ENCODE results near the gene BCL3. TPM values are rescaled to one million over a fixed set of nuclear protein-coding genes. Genes with fewer than 3 reads are reported as not detected.

BCL3 gene
- total RNA-seq, 4 donors from 2014 or later: 26.6 to 88.9 (median 51.4) TPM

- H3K27ac ChIP-seq: no peak overlapping the region
- 79 to 80% methylated on average over 5 of the region's 5 CpGs for WGBS, 2 donors
- H3K36me3 ChIP-seq: no peaks in the 10 kb centered on the region
- peaks cover 10 to 23% (median 14%) of the 10 kb centered on the region in 3 donors for H3K4me1 ChIP-seq
- intact Hi-C loops (cut with DNase I): no loop called here
- TF ChIP-seq CTCF (IDR thresholded peaks at IDR 0.05) (no peak), POLR2A (IDR thresholded peaks at IDR 0.05) (no peak)
- no peaks in the 10 kb centered on the region for H3K27me3 ChIP-seq
- no peak for DNase-seq
- H3K4me3 ChIP-seq: no peak overlapping the region
- no peaks in the 10 kb centered on the region for H3K9me3 ChIP-seq
These were observed 16.9 kb upstream of the BCL3 start for GRCh38 chr19:44731622-44732021.

- Histone ChIP-seq H3K4me1 (peaks cover 11 to 31% (median 16%) of the 10 kb centered on the region in 3 donors), H3K4me3 (no peak overlapping the region), H3K27ac (no peak overlapping the region), H3K9me3 (no peaks in the 10 kb centered on the region), H3K27me3 (no peaks in the 10 kb centered on the region), H3K36me3 (no peaks in the 10 kb centered on the region)
- intact Hi-C loops (cut with DNase I): no loop called here
- TF ChIP-seq CTCF (IDR thresholded peaks at IDR 0.05): no peak
- TF ChIP-seq POLR2A (IDR thresholded peaks at IDR 0.05): no peak
- WGBS, 2 donors: 76 to 85% methylated on average over 10 to 11 of the region's 11 CpGs
- DNase-seq: no peak
These were observed 16.1 kb upstream of the BCL3 start for GRCh38 chr19:44732235-44733014.

- TF ChIP-seq POLR2A (IDR thresholded peaks at IDR 0.05): no peak
- TF ChIP-seq CTCF (IDR thresholded peaks at IDR 0.05): no peak
- H3K9me3 ChIP-seq: no peaks in the 10 kb centered on the region
- no peak for DNase-seq
- 0 to 17% methylated on average over 1 of the region's 1 CpG for WGBS, 2 donors
- no peaks in the 10 kb centered on the region for H3K36me3 ChIP-seq
- peaks cover 25 to 50% (median 26%) of the 10 kb centered on the region in 3 donors for H3K4me1 ChIP-seq
- H3K27me3 ChIP-seq: no peaks in the 10 kb centered on the region
- no peak overlapping the region for H3K4me3 ChIP-seq
- intact Hi-C loops (cut with DNase I): no loop called here
- peak overlapping the region in 2 of 4 donors; percentile 56 to 64 for H3K27ac ChIP-seq
These were observed 14.2 kb upstream of the BCL3 start for GRCh38 chr19:44734357-44734756.

DNA sequence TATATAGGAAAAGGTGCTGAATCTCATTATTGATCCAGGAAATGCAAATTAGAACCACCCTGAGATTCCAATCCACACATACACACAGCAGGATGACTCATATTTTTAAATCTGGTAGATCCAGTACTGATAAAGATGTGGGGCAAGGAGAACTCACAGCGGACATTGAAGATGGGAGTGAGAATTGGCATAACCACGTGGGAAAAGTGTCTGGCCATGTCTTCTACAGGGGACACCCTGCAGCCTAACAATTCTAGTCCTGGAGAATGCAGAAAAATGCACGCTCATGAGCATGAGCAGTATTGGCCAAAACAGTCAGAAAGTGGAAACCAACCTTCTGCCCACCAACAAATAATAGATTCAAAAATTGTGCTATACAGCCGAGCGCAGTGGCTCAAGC, 13.5 kb upstream of the BCL3 start:
- intact Hi-C loops (cut with DNase I): no loop called here
- no peaks in the 10 kb centered on the region for H3K36me3 ChIP-seq
- H3K9me3 ChIP-seq: no peaks in the 10 kb centered on the region
- DNase-seq: no peak
- no peaks in the 10 kb centered on the region for H3K27me3 ChIP-seq
- peaks cover 26 to 57% (median 28%) of the 10 kb centered on the region in 3 donors for H3K4me1 ChIP-seq
- TF ChIP-seq CTCF (IDR thresholded peaks at IDR 0.05) (no peak), POLR2A (IDR thresholded peaks at IDR 0.05) (no peak)
- H3K4me3 ChIP-seq: no peak overlapping the region
- H3K27ac ChIP-seq: peak overlapping the region in 2 of 4 donors; percentile 56 to 64
- 50 to 58% methylated on average over 5 of the region's 5 CpGs for WGBS, 2 donors

GRCh38 chr19:44737238-44738071, 11.1 kb upstream of the BCL3 start:
- H3K9me3 ChIP-seq: no peaks in the 10 kb centered on the region
- intact Hi-C loops (cut with DNase I): no loop called here
- TF ChIP-seq CTCF (IDR thresholded peaks at IDR 0.05): no peak
- no peak for TF ChIP-seq POLR2A (IDR thresholded peaks at IDR 0.05)
- H3K27me3 ChIP-seq: no peaks in the 10 kb centered on the region
- no peak for DNase-seq
- no peaks in the 10 kb centered on the region for H3K36me3 ChIP-seq
- no peak overlapping the region for H3K4me3 ChIP-seq
- H3K4me1 ChIP-seq: peaks cover 42 to 81% (median 44%) of the 10 kb centered on the region in 3 donors
- 40 to 41% methylated on average over 5 of the region's 13 CpGs for WGBS, 2 donors
- H3K27ac ChIP-seq: peak overlapping the region in 3 of 4 donors; percentile 1 to 51 (median 9)
